HG03066 (cell line): ENCODE results near the gene HRH1.

ENCODE experiments used
- ATAC-seq: cut with Tn5 transposase; IDR thresholded peaks from one replicate; pipeline ENCODE4 v1.9.1; 2021; ENCODE audit warnings: low read depth; ENCODE audit not compliant: unreplicated experiment

The HRH1 gene

DNA sequence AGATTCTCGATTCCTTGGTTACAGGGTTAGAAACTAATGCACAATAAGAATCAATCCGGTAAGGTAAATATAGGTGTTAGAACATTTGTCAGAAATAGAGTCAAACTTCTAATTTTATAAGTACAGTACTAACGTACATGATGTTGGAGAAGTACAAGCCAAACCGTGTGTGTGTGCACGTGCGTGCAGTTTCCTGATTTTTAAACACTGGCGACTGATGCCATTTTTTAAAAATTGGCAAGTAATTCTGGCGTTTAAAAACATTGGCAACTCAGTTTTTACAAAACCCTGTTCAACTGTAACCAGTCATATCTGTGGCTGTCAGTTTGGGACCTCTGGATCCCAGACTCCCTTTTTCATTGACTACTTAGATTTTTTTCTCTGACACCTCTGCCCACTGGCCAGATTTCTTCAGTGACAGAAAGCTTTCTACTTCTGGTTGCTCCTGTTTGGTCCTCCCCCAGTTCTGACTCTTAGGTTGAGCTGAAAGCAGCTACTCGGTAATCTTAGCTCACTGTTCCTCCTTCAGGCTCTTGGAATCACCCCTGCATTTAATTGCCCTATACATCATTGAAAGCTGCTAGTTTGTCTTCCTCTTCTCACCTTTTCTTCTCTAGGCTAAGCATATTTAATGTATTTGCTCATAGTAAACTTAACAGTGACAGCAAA lies 118.7 kb downstream of the HRH1 start:
- ATAC-seq: no peak

DNA sequence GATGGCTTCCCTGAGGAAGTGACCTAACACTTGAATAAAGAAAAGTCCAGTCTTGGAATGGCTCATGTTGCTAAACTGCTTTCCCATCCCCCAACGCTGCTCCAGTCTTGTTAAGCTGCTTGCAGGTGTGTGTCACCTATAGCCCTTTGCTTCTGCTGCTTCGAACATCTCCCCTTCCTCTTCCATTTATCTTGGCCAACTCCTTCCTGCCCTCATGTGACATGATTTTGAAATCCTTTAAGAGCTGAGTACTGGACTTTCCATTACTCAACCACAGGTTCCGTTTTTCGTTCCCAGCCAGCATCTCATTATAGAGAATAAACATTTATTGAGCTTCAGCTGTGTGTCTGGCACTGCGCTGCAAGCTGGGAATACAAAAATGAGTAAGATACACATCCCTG lies 119.6 kb downstream of the HRH1 start:
- ATAC-seq: no peak

DNA sequence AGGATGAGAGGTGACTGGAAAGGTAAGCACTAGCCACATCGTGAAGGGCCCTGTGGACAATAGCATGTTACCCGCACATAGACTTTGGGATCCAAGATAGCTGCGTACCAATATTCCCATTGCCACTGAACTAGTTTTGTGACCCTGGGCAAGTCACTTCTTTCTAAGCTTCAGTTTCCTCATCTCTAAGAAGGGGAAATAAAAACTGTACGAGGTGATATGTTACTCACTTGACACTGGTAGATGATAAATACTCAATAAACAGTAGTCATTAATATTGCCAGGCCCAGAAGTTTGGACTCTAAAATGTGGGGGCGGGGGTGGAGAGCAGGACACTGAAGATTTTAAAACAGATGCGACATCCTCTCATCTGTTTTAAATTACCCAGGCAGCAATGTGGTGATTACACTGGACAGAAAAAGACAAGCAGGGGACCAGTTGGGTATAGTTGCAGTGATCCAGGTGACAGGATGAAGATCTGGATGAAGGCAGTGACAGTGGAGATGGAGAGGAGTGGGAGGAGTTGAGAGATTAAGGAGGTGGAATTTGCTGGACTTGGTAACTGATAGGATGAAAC lies 120.4 kb downstream of the HRH1 start:
- no peak for ATAC-seq

DNA sequence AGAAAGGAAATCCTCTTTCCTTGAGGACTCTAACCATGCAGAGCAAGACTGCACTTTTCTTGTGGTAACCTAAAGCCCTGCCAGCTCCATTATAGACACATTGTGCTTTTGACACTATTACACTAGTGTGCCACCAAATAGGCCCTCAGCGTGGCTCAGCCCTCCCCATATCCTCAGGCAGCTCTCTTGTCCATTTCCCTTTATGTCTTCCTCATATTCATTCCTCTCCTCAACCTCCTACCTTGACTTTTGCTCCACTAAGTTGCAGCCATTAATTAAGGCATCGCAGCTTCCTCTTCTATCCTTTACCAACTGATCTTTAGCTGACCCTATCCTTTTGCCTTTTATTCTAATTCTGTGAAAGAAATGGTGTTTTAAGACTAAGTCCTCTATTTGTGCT lies 121.6 kb downstream of the HRH1 start:
- ATAC-seq: no peak

DNA sequence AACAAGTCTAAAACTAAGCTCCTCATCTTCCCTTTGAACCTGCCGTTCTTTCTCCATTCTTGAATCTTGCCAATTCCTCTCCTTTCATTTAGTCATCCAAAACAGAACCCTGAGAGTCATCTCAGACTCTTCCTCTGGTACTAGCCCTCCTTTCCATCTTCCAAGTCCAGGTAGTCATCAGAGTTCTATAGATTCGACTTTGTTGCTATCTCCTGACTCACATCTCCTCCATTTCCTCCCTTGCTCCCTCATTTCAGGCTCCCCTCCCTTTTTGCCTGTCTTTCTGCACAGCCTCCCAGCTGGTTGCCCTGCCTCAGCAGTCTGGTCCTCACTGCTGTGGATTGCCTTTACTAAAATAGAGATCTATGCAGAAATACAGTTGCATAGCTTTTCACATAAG lies 122.6 kb downstream of the HRH1 start:
- no peak for ATAC-seq

DNA sequence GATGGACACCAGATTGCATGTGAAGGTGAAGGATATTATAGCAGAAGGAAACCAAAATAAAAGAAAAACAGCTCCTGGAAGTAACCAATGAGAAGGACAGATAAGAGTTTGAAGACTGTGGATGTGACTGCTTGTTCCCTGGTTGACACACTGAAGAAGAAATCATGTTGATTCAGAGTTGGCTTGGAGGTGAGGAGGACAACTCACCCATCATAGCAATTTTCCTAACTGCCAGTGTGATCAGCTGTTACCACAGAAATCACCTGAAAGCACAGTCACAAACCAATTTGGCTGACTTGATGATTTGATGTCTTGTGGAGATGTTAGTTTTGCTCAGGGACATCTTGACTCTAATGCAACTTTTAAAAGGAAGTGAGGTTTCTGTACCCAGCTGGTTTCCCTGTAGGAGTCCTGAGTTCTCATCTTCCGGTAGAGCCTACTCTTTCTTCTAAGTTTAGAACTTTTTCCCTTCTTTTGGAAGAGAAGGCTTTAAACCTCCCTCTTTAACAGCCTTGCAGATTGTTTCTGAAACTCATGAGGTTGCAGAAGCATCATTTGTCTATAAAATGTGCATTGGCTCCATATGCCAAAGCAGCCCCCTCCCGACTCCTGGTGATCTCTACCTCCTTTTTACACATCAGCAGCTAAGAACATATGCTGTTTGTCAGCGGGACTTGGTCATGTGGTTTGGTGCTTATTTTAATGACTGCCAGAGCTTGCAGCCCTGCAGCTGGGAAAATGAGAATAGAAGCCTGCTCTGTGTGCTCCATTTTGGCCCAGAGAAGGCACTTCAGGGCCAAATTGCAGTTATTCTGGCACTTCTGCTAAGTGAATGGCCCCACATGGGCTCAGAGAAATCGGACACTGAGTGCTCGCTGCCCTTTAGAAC lies 128.2 kb downstream of the HRH1 start:
- no peak for ATAC-seq

DNA sequence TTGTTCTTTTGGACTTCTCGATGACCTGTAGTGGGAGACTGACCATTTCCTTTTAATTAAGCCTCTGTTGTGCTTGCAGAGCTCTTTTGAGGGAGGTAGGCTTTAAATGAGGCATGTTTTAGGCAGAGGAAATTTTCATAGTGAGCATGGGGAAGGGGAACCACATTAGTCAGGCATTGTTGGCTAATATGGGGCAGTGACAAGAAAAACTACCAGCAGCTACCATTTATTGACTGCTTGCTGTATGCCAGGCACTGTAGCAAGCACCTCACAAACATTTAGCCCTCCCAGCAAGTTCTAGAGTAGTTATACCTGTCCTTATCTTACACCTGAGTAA lies 128.8 kb downstream of the HRH1 start:
- ATAC-seq: no peak

DNA sequence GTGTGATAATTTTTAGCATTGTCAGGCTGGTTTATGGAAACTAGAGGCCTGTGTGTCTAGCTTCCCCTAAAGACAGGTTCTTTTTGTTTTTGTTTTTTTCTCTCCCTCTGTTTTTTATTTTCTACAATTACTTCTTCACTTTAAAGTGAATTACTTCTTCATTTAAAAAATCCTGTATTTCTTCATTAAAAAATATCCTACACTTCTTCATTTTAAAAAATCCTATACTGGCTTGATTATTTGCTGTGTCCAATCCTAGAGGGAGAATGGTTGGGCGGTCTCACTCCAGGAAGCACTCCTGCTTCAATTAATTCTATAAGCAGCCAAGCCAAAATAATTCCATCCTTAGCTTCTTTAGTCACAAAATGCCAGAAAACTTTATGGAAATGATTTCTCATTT lies 129.7 kb downstream of the HRH1 start:
- ATAC-seq: no peak

DNA sequence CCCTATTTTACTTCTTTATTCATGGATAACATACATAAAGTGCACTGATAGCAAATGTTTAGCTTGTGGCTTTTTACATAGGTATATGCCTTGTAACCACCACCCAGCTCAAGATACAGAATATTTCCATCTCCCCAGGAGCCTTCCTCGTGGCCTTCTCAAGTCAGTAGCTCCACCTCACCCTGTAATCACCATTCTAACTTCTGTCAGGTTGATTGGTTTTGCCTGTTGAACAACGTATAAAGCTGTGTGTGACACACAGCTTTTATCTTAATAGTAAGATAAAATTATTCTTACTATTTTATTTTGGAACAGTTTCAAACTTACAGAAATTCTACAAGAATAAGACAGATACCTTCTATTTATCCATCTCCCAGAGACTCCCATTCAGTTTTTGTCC lies 131.2 kb downstream of the HRH1 start:
- ATAC-seq: no peak

DNA sequence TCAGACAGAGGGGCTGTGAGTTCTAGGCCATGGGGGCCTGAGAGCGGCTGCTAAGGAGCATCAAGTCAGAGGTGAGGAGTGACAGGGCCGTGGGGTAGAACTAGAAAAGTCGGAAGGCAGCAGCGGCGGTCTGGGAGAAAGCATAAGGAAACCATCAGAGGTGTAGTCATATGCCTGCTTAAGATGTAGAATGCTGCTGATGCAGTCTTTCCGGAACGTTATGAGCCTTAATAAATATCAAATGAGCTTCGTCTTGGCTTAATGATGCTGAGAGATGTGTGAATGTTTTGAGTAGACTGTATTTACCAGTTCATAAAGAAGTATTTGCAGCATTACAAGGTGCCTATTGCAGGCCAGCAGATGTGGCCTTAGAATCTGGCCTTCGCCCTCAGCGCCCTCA lies 133.1 kb downstream of the HRH1 start:
- ATAC-seq: no peak

DNA sequence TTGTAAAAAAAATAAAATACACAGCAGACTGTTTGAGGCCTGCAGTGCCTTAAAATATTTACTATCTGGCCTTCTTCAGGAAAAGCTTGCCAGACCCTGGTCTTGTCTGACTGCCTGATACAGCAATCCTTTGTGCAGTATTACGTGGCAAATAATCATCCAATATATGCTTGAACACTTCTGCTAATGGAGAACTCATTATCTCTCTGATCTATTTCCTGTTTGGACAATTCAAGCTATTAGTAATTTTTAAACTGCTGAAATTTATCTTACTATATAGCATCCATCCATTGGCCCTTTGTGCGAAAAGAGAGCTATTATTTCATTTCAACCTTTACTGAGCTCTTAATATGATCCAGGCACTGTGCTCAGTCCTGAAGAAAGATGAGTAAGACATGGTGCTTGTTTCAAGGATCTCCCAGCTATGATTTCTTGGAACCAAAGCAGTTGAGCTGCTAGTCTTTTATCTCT lies 133.8 kb downstream of the HRH1 start:
- ATAC-seq: no peak

DNA sequence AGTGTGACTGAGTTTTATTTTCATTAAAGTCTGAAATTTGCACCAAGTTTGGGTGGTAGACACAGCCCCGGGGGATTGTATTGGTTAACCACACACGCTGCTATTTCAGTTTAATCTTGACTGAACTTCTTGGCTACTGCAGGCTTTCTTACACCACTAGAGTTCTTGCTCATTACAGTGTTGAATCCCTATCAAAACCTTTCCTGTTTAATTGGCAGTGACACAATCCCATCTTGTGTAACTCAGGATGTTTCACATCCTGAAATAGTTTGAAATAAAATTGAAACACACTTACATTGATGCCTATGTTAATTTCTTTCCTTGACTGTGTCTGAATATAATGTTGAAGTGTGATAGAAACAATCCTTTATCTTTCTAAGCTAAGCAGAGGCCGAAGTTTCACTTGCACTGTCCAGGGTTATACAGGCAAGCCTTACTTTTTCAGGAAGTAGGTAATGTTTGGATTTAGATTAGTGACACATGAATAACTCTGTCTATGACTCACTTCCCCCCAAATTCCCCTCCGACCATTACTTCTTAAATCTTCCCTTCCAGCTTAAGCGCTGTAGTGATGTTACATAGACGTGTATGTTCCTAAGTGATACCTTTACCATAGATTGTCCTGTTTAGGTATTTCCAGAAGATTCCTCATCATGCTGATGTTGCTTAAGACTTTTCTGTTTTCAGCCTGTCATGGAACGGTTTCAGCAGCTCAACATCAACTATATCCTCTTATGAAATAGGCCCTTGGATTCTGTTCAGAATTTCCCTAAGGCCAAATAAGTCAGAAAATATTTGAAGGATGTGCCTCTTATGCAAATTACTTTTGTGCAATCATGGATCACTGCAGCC lies 134.7 kb downstream of the HRH1 start:
- ATAC-seq: peak; percentile 60

DNA sequence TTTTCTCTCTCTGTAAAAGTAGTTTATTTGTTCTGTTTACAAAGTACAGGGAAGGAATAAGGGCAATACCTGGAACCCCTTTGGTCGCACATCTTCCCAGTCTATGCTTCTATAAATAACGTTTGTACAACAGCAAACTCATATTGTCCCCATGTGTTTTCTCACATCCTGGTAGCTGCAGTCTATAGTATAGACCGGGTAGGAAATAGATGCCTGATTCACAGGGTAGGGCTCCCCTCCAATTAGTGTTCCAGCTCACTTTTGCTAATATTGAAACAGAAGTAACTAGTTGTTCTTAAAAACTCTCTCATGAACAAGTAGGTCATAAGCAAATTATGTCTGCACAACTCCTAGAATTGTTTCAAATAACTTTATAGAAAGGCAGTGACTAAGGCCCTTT lies 135.6 kb downstream of the HRH1 start:
- no peak for ATAC-seq

DNA sequence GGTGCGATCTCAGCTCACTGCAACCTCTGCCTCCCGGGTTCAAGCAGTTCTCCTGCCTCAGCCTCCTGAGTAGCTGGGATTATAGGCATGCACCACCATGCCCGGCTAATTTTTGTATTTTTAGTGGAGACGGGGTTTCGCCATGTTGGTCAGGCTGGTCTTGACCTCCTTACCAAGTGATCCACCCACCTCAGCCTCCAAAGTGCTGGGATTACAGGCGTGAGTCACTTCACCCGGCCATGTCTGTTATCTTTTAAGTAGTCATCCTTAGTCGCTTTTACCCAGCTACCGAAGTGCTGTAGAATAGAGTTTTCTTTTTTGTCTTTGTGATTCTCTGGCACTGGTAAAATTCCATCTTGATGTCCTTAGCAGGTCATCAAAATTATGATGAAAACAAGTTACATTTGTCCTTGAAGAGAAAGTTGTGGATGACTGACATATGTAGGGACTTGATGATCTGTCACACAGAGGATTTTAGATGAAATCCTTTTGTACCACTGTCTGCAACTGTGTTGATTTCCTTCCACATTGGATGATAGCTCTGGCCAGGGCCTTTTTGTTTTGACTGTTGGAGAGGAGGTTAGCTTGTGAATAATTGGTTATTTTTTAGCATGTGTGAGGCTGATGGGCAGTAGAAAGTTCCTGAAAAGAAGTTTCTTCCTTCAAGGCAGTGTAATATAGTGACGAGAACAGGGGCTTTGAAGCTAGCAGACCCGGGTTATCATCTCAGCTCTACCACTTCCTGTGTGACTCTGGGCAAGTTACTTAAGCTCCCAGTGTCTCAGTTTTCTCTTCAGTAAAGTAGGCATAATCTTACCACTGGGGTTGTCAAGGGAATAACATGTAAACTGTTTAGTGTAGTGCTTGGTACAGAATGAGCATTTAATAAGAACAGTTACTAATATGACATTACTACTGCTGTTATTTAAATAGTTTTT lies 136.7 kb downstream of the HRH1 start:
- ATAC-seq: no peak

DNA sequence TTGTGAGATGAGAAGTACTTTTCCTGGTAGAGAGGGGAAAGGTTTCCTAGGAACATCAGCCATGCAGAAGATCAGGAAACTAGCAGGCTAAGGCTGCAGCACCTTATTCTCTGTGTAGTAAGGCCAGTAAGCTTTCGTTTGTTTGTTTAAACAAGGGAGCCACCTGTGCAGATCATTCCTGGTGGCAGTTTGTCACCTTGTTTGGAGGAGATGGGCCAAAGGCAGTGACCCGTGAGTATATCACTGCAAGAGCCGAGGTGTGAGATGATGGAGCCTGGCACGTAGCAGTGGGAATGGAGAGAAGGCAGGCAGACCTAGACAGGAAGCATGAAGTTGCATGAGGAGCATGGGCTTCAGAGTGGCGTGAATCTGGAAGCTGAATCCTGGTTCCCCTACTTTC lies 137.5 kb downstream of the HRH1 start:
- ATAC-seq: no peak

DNA sequence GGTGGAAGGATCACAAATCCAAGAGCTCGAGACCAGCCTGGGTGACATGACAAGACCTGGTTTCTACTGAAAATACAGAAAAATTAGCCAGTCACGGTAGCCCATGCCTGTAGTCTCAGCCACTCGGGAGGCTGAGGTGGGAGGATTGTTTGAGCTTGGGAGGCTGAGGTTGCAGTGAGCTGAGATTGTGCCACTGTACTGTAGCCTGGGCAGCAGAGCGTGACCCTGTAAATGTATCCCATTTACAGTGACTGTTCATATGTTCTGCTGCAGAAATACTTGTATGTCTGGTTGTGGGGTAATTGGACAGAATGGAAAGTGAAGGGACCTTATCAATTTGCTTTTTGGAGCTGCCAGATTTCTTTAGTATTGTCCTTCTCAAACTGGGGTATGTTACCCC lies 142.8 kb downstream of the HRH1 start:
- ATAC-seq: no peak

DNA sequence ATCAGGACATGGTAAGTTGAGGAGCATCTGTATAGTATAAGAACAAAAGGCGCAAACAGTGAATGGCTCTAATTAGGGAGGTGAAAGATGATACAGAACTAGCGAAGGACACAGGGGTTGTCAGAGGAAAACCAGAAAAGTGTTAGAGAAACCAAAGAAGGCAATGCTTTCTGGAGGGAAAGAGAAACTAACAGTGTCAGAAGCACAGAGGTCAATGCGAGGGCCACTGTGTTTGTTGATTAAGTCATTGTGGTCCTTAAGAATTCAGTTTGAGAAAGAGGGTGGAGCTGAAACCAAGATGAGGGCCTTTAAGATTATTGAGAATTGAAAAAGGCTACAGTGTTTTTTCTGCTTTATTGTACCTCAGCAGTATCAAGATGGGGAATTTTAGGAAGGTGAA lies 146.7 kb downstream of the HRH1 start:
- ATAC-seq: peak; percentile 96

DNA sequence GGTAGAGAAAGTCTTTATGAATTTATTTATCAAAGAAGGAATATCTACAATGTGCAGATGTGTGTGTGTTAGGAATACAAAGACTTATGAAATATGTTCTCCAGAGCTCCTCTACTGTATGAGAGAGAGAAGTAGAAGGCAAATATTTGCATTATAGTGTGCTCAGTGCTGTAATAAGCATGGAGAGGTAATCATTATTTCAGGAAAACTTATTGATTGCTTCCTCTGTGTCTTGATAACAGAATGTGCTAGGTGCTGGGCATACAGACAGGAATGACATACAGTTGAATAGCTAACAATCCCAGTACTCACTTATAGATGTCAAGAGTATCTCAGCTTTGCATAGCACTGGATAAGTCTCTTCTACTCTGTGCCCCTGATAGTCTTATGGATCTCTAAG lies 148.2 kb downstream of the HRH1 start:
- ATAC-seq: no peak

DNA sequence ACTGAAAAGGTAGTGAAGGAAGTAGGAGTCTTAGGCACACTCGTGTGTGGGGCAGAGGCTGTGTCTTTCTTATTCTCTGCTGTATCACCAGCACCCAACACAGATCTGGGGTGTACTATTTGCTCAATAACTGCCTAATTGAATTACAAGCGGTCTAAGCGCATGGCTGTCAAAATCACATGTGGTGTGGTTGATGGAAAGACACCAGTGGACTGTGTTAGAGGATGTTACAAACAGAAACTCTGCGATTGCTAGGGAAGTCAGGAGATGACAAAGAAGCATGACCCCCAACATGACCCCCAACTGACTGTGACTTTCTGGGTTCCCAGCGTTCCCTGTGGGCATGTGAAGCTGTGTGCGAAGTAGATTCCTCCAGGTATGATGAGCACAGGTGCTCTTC lies 149.9 kb downstream of the HRH1 start:
- ATAC-seq: no peak

DNA sequence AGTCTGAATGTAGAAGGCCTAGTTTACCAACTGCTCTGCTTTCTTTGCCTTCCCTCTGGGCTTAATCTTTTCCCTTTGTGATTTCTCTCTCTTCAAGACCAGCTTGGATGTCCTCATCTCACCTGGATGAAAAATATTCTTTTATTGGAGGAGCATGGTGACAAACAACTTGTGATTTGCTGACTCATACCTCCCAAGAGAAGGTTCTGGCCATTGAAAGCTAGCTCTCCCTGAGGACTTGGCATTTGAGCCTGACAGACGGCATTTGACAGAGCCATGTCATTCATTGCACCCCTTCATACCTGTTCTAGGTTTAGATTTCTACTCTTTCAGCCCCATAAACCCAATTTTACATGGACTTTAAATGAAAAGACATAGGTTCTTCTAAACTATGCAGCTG lies 151.2 kb downstream of the HRH1 start:
- ATAC-seq: no peak
